Thymus (tissue), 11 donors: ENCODE results near the gene MAP3K9. TPM values are rescaled to one million over a fixed set of nuclear protein-coding genes. Genes with fewer than 3 reads are reported as not detected.

Source experiments
- DNase-seq, 9 donors: peaks; one replicate each; pipeline ENCODE4 v3.0.0-alpha.2; 2013; ENCODE audit warnings: low spot score in 9 of 9, low read depth in 6 of 9, missing footprints in 1 of 9
- H3K27ac ChIP-seq, 2 donors: one replicate each; pipeline ENCODE4 v1.5.1; 2013; ENCODE audit warnings: control low read depth in 1 of 2, low read depth in 1 of 2, low read length in 1 of 2, mild to moderate bottlenecking in 1 of 2, moderate library complexity in 1 of 2
- H3K27me3 ChIP-seq, 2 donors: one replicate each; pipeline ENCODE4 v1.5.1; 2013; ENCODE audit warnings: low read length in 1 of 2; ENCODE audit not compliant: control insufficient read depth in 2 of 2, insufficient read depth in 1 of 2
- H3K36me3 ChIP-seq, 2 donors: one replicate each; pipeline ENCODE4 v1.5.1; 2013; ENCODE audit warnings: low read length in 1 of 2, mild to moderate bottlenecking in 1 of 2, moderate library complexity in 1 of 2; ENCODE audit not compliant: control insufficient read depth in 2 of 2, insufficient read depth in 2 of 2
- H3K4me1 ChIP-seq, 2 donors: one replicate each; pipeline ENCODE4 v1.5.1; 2013; ENCODE audit warnings: low read length in 2 of 2; ENCODE audit not compliant: control insufficient read depth in 2 of 2, insufficient read depth in 2 of 2
- H3K4me3 ChIP-seq, 2 donors: one replicate each; pipeline ENCODE4 v1.5.1; 2013; ENCODE audit warnings: low read length in 2 of 2, control low read depth in 1 of 2, mild to moderate bottlenecking in 1 of 2
- H3K9me3 ChIP-seq, 2 donors: one replicate each; pipeline ENCODE4 v1.5.1; 2013; ENCODE audit warnings: low read length in 1 of 2, mild to moderate bottlenecking in 1 of 2; ENCODE audit not compliant: control insufficient read depth in 2 of 2, insufficient read depth in 1 of 2
- WGBS: extraction: QIAGEN DNeasy Blood & Tissue Kit; methylation state at CpG from one replicate; pipeline ENCODE4 v1.1.7; 2013; 5-methylcytosine and 5-hydroxymethylcytosine counted together
- polyA plus RNA-seq: library from polyadenylated mRNA; stranded (reverse); fragments of 200-250 nt; gene quantifications from one replicate; pipeline ENCODE4 v1.2.3, GENCODE V29; 2013
- total RNA-seq: library from RNA; stranded (reverse); fragments of 120-200 nt; gene quantifications from one replicate; pipeline ENCODE4 v1.2.4, GENCODE V29; 2013
- donor health status: healthy.

Gene MAP3K9
- total and polyA plus RNA-seq, 2 donors, result 0.47 to 0.75 TPM

GRCh38 chr14:70692210-70692609 is 117.1 kb downstream of the MAP3K9 start:
- Histone ChIP-seq H3K9me3 (no peaks in the 10 kb centered on the region), H3K4me3 (no peak overlapping the region), H3K27ac (no peak overlapping the region), H3K4me1 (no peaks in the 10 kb centered on the region), H3K27me3 (no peaks in the 10 kb centered on the region), H3K36me3 (no peaks in the 10 kb centered on the region)
- DNase-seq, result no peak
- WGBS, result 96% methylated on average over 10 of the region's 10 CpGs

DNA sequence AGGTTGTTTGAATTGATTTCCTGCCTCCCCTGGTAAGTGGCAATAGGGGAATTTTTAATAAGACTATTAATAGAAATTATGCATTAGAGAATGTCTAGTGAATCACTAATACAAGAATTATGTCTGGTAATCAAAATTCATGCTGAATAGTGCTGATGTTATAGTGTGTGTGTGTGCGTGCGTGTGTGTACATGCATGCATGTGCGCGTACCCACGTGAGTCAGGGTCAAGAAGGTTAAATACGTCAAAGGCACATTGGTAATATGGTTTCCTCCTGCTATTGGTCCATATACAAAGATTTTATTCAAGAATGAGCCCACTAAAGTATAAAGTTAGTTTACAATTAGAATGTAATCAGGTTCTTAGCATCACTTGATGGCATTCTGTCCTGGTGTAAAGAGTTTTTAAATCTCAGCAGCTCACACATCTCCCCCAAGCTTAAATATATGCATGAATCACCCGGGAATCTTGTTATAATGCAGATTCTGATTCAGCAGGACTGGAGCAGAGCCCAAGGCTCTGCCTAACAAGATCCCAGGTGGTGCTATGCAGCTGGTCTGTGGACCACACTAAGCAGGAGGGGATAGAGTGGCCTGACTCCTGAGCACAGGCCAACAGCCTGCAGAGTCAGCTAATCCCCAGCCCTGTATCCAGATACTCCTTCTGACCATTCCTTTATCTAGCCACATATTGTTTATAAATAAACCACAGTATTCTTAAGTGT is 123.7 kb downstream of the MAP3K9 start:
- no peaks in the 10 kb centered on the region for H3K9me3 ChIP-seq
- H3K36me3 ChIP-seq, result no peaks in the 10 kb centered on the region
- WGBS, result 87% methylated on average over 7 of the region's 7 CpGs
- H3K27me3 ChIP-seq, result no peaks in the 10 kb centered on the region
- H3K4me1 ChIP-seq, result no peaks in the 10 kb centered on the region
- no peak overlapping the region for H3K4me3 ChIP-seq
- no peak for DNase-seq
- no peak overlapping the region for H3K27ac ChIP-seq

GRCh38 chr14:70683983-70684382 is 125.3 kb downstream of the MAP3K9 start:
- WGBS, result 95% methylated on average over 6 of the region's 6 CpGs
- H3K4me1 ChIP-seq, result no peaks in the 10 kb centered on the region
- no peak for DNase-seq
- H3K9me3 ChIP-seq, result no peaks in the 10 kb centered on the region
- H3K4me3 ChIP-seq, result no peak overlapping the region
- H3K36me3 ChIP-seq, result no peaks in the 10 kb centered on the region
- no peaks in the 10 kb centered on the region for H3K27me3 ChIP-seq
- H3K27ac ChIP-seq, result no peak overlapping the region

DNA sequence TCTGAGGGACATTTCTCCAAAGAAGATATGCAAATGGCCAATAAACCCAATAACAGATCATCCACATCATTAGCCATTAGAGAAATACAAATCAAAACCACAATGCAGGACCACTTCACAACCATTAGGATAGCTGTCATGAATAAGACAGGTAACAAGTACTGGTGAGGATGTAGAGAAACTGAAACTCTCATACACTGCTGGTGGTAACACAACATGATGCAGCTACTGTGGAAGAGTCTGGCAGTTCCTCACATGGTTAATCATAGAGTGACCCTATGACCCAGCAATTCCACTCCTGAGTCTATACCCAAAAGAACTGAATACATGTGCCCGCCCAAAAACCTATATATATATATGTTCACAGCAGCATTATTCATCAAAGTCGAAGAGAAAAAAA is 128.6 kb downstream of the MAP3K9 start:
- DNase-seq, result no peak
- Histone ChIP-seq H3K36me3 (no peaks in the 10 kb centered on the region), H3K4me1 (no peaks in the 10 kb centered on the region), H3K9me3 (no peaks in the 10 kb centered on the region), H3K27ac (no peak overlapping the region), H3K27me3 (no peaks in the 10 kb centered on the region), H3K4me3 (no peak overlapping the region)
- 97% methylated on average over 2 of the region's 2 CpGs for WGBS

- no peaks in the 10 kb centered on the region for H3K4me1 ChIP-seq
- no peaks in the 10 kb centered on the region for H3K27me3 ChIP-seq
- H3K36me3 ChIP-seq, result no peaks in the 10 kb centered on the region
- DNase-seq, result no peak
- no peak overlapping the region for H3K4me3 ChIP-seq
- H3K27ac ChIP-seq, result no peak overlapping the region
- H3K9me3 ChIP-seq, result no peaks in the 10 kb centered on the region
- WGBS, result 96% methylated on average over 6 of the region's 6 CpGs
These were observed 132.0 kb downstream of the MAP3K9 start for GRCh38 chr14:70677341-70677740.

Other genes starting within 250 kb of the MAP3K9 start
- gene MED6, start 208.9 kb downstream of the MAP3K9 start, total RNA-seq, result 29.3 TPM
- gene MED6, start 208.9 kb downstream of the MAP3K9 start, polyA plus RNA-seq, result 26.1 TPM
- 1.8 TPM for gene TTC9, start 167.6 kb downstream of the MAP3K9 start, total RNA-seq
- 6.1 TPM for gene TTC9, start 167.6 kb downstream of the MAP3K9 start, polyA plus RNA-seq
- gene PCNX1, start 97.9 kb upstream of the MAP3K9 start, total RNA-seq, result 29.3 TPM
- gene PCNX1, start 97.9 kb upstream of the MAP3K9 start, polyA plus RNA-seq, result 10.9 TPM